Adrenal gland (tissue), 12 donors: ENCODE data around the gene CALML4. TPM values are rescaled to one million over a fixed set of nuclear protein-coding genes. Genes with fewer than 3 reads are reported as not detected.
A peak's percentile ranks its signal among the peaks of the same experiment; 100 is the strongest.

Source experiments
- DNase-seq, 7 donors: peaks; one replicate each; pipeline ENCODE4 v3.0.0-alpha.2; 2019 to 2020
- H3K27ac ChIP-seq, 5 donors: fragments of 200-600 bp; sonication (generic) in 4 of 5; 1 replicate in 3 of 5; 2 replicates in 2 of 5; pipeline versions ENCODE4 v1.5.1 to v1.8.0; 2016 to 2020; ENCODE audit warnings: mild to moderate bottlenecking in 1 of 5
- H3K27me3 ChIP-seq: fragments of 200-600 bp; 2 replicates; pipeline ENCODE4 v1.8.0; 2021
- H3K36me3 ChIP-seq, 2 donors: fragments of 200-600 bp; replicated peaks in 1 of 2; 1 replicate in 1 of 2; 2 replicates in 1 of 2; pipeline versions ENCODE4 v1.5.1 to v1.8.0; 2018 to 2022
- H3K4me1 ChIP-seq, 2 donors: fragments of 200-600 bp; replicated peaks in 1 of 2; 1 replicate in 1 of 2; 2 replicates in 1 of 2; pipeline versions ENCODE4 v1.5.1 to v1.8.0; 2018 to 2021
- H3K4me3 ChIP-seq, 4 donors: fragments of 200-600 bp; sonication (generic) in 3 of 4; one replicate each; pipeline ENCODE4 v1.5.1; 2016 to 2018
- H3K9me3 ChIP-seq, 3 donors: fragments of 200-600 bp; sonication (generic) in 1 of 3; replicated peaks in 1 of 3; 1 replicate in 2 of 3; 2 replicates in 1 of 3; pipeline versions ENCODE4 v1.5.1 to v1.8.0; 2016 to 2021
- CTCF ChIP-seq, 6 experiments: fragments of 450-650 bp in 4 of 6; fragments of 200-600 bp in 2 of 6; sonication (generic) in 1 of 6; IDR thresholded peaks; 1 replicate in 5 of 6; 2 replicates in 1 of 6; pipeline versions ENCODE4 v1.5.1 to v1.8.0; 2016 to 2021; ENCODE audit warnings: antibody characterized with exemption in 6 of 6, mild to moderate bottlenecking in 2 of 6, moderate library complexity in 1 of 6
- POLR2A ChIP-seq, 2 donors: fragments of 450-650 bp; IDR thresholded peaks; one replicate each; pipeline ENCODE4 v1.6.1; 2017; ENCODE audit warnings: antibody characterized with exemption in 2 of 2, mild to moderate bottlenecking in 2 of 2, moderate library complexity in 1 of 2
- WGBS, 4 donors: extraction: QIAGEN DNeasy Blood & Tissue Kit in 2 of 4; methylation state at CpG; one replicate each; pipeline versions ENCODE4 v1.1.5 to v1.1.7; 2013 to 2017; 5-methylcytosine and 5-hydroxymethylcytosine counted together
- intact Hi-C, 2 donors: fragments of 100-400 bp; cut with DNase I; formaldehyde crosslinking; loops; one replicate each; pipeline versions ENCODE4 v1.14.1 to v1.15.0; 2022 to 2023
- polyA plus RNA-seq, 3 donors: library from polyadenylated mRNA; stranded (reverse); fragments of 200-250 nt in 2 of 3; fragments of 350-450 nt in 1 of 3; fragmentation: Illumina TruSeq in 1 of 3; extraction: RNeasy Lipid Tissue Mini Kit (QIAGEN cat#74804) in 1 of 3; gene quantifications; one replicate each; pipeline ENCODE4 v1.2.3, GENCODE V29; 2013 to 2014
- total RNA-seq, 9 donors: library from RNA; depleted of rRNA in 4 of 9; stranded (reverse); fragments of >200 nt in 4 of 9; fragments of 120-200 nt in 1 of 9; fragmentation: NEBNext Ultra II Directional in 1 of 9; extraction: Animal tissue kit (Norgen Biotek cat#: 25700) in 1 of 9; gene quantifications; one replicate each; pipeline versions ENCODE4 v1.1.0 to v1.2.4, GENCODE V29; 2013 to 2023
- donor health status: healthy with polysubstance abuse.
- donor health status: Bipolar disorder and iron deficiency.
- donor health status: DM: yes; HTN: yes; CAD: no.
- donor health status: DM: no; HTN: no; CAD: no.
- donor health status: DM: no; HTN: no; CAD: no.
- donor health status: DM: yes; HTN: yes; CAD: no.

The CALML4 gene
- total and polyA plus RNA-seq, 12 donors = 3.3 to 25.1 (median 7.2) TPM

GRCh38 chr15:68234060-68234459 lies 28.9 kb upstream of the CALML4 start:
- peak in 1 of 7 donors; percentile 46 for DNase-seq
- Histone ChIP-seq H3K4me1 (peaks cover 0 to 5% of the 10 kb centered on the region in 2 donors), H3K27me3 (no peaks in the 10 kb centered on the region), H3K36me3 (no peaks in the 10 kb centered on the region), H3K9me3 (no peaks in the 10 kb centered on the region), H3K27ac (no peak overlapping the region), H3K4me3 (no peak overlapping the region)
- TF ChIP-seq CTCF (IDR thresholded peaks at IDR 0.05) = no peak
- TF ChIP-seq POLR2A (IDR thresholded peaks at IDR 0.05) = no peak
- 59 to 67% (median 61%) methylated on average over 5 to 6 of the region's 6 CpGs for WGBS, 4 donors
- intact Hi-C loops = no loop called here

- 72 to 85% (median 83%) methylated on average over 6 of the region's 6 CpGs for WGBS, 4 donors
- DNase-seq = peak in 1 of 7 donors; percentile 46
- Histone ChIP-seq H3K36me3 (no peaks in the 10 kb centered on the region), H3K27ac (no peak overlapping the region), H3K27me3 (no peaks in the 10 kb centered on the region), H3K9me3 (no peaks in the 10 kb centered on the region), H3K4me1 (peaks cover 8 to 15% of the 10 kb centered on the region in 2 donors), H3K4me3 (no peak overlapping the region)
- TF ChIP-seq POLR2A (IDR thresholded peaks at IDR 0.05) (no peak), CTCF (IDR thresholded peaks at IDR 0.05) (no peak)
- intact Hi-C loops = no loop called here
These were observed 27.8 kb upstream of the CALML4 start for GRCh38 chr15:68232937-68233336.

DNA sequence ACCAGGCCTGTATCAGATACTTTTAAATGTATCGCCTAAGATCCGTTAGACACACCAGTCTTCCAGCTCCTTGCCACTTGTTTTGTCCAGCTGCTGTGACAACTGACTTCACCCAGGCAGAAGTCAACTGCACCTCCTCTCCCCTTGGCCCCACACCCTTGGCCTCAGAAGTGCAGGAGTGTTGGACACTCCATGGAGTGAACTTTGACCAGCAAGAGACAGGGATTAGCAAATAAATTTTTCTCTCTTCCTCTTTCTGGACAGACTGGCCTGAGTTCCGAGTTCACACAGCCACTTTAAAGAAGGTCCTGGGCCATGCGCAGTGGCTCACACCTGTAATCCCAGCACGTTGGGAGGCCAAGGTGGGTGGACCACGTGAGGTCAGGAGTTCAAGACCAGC lies 27.3 kb upstream of the CALML4 start:
- 77 to 91% (median 86%) methylated on average over 4 to 6 of the region's 6 CpGs for WGBS, 4 donors
- no peak for TF ChIP-seq POLR2A (IDR thresholded peaks at IDR 0.05)
- no peak for TF ChIP-seq CTCF (IDR thresholded peaks at IDR 0.05)
- Histone ChIP-seq H3K9me3 (no peaks in the 10 kb centered on the region), H3K27ac (no peak overlapping the region), H3K4me1 (peaks cover 8 to 20% of the 10 kb centered on the region in 2 donors), H3K27me3 (no peaks in the 10 kb centered on the region), H3K4me3 (no peak overlapping the region), H3K36me3 (no peaks in the 10 kb centered on the region)
- peak in 1 of 7 donors; percentile 45 for DNase-seq
- intact Hi-C loops = no loop called here

DNA sequence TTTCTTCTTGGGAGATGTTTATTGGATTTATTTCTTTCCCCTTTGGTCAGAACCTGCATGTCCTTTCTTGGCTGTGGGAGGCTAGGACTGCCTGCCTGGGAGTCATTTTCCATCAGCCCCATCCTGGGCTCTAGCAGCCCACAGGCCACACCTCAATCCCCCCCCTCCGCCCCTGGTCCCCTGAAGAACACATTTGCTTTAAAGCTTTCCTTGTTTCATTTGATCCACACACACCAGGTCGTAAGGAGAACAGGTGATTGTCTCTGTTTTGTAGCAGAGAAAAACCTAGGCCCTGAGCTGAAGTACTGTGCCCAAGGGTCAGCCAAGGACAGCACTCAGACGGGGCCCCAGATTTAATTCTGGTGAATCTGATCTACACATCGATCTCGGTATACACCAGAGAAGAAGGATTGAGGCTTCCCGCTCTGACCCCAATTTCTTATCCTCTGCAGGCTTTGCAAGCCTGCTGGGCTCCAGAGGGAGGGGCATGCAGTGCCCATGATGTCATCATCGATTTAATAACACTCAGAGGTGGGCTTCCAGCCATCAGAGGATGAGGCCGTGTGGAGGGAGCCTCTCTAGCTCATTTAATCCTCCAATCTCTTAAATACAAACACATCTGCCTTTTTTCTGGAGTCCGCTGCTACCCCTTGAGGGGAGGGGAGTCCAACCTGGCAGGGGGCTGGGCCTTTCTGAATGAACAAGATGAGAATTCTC lies 26.1 kb upstream of the CALML4 start:
- no peaks in the 10 kb centered on the region for H3K27me3 ChIP-seq
- H3K4me1 ChIP-seq = peaks cover 8 to 20% of the 10 kb centered on the region in 2 donors
- H3K9me3 ChIP-seq = no peaks in the 10 kb centered on the region
- WGBS, 4 donors = 82 to 90% (median 86%) methylated on average over 9 of the region's 9 CpGs
- DNase-seq = peak in 1 of 7 donors; percentile 65
- H3K4me3 ChIP-seq = no peak overlapping the region
- TF ChIP-seq CTCF (IDR thresholded peaks at IDR 0.05) = no peak
- no peak for TF ChIP-seq POLR2A (IDR thresholded peaks at IDR 0.05)
- no peaks in the 10 kb centered on the region for H3K36me3 ChIP-seq
- no peak overlapping the region for H3K27ac ChIP-seq
- intact Hi-C loops = no loop called here
